NCI-H1092 (cell line): ENCODE data around the gene ASF1B.

Experiments used
- DNase-seq: peaks from one replicate; lab custom pipeline; 2025; lab: John Stamatoyannopoulos, UW

Gene ASF1B

GRCh38 chr19:14085309-14085995, 50.9 kb downstream of the ASF1B start, which contains the start of gene C19orf67:
C19orf67 (minus strand) TSS chr19:14085783; CDS start chr19:14085627, 156 bp downstream.
- no peak for DNase-seq

- DNase-seq = no peak
These were observed 53.8 kb downstream of the ASF1B start for GRCh38 chr19:14082675-14082960.

GRCh38 chr19:14081797-14082674, 54.4 kb downstream of the ASF1B start:
- no peak for DNase-seq

- peak; percentile 99 for DNase-seq
These were observed 55.2 kb downstream of the ASF1B start for GRCh38 chr19:14080887-14081796.

DNA sequence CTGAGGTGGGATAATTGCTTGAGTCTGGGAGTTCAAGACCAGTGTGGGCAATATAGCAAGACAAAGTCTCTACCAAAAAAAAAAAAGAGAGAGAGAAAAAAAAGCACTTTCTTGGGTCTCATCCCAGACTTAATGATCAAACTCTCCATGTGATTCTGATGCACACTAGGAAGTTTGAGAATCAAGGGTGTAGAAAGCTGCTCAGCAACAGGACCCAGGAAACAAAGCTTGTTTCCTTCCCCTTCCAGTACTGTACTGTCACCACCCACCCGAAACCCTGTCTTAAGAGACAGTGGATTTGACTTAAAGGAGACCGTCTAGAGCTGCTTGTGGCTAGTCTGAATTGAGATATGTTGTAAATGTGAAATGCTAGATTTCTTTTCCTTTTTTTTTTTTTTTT, 58.0 kb downstream of the ASF1B start:
- no peak for DNase-seq

GRCh38 chr19:14073925-14074838, 62.2 kb downstream of the ASF1B start:
- no peak for DNase-seq

DNA sequence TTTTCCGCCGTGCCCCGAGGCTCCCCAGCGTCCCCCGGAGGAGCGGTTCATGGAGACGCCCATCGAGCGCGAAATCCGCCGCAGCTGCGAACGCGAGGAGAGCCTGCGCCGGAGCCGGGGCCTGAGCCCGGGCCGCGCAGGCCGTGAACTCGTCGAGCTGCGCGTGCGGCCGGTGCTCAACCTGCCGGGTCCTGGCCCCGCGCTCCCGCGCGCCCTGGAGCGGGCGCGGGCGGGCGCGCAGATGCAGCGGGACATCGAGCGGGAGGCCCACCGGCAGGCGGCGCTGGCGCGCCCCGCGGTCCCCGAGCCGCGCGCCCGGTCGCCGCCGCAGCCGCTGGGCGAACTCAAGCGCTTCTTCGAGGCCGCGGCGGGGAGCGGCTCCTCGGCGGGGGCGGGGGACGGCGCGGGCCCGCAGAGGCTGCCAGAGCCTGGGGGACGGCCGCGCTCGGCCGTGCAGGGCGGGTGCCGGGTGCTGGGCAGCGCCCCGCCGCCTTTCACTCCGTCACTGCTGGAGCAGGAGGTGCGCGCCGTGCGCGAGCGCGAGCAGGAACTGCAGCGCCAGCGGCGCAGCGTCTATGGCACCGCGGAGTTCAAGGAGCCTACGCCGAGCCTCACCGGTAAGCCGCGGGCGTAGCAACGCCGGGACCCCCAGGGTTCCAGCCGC, 63.0 kb downstream of the ASF1B start:
- peak; percentile 59 for DNase-seq

DNA sequence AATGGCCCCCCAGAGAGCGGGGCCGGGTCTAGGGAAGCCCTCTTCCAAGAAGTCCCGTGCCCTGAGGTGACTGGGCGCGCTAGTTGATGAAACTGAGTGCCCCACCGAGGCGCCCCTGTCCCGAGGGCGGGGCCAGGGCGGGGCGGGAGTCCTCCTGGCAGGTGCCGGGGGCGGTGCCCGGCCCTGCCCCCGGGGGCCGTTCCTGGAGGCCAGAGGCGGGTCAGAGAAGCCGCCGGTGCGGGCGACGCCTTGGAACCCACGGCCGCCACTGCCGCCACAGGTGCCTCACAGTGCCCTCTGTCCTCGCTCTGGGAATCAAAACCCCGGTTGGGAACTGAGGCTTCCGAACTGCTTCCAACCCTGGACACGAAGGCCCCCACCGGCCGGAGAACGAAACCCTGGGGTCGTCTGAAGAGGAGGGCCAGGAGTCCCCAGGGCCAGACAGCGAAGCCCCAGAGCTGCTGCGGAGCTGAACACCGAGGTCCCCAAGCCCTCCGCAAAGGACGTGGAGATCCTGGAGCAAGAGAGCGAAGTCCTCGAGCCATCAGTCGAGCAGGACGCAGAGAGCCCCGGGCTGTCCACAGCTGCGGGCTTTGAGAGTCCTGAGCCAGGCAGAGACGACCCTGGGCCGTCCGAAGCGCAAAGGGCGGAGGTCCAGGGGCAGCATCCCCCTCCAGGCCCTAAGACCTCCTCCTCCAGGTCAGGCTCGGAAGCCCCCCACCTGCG, 63.7 kb downstream of the ASF1B start, which contains the start of gene MISP3:
Gene MISP3, plus strand, starts transcription at position 252 of the 726 bp plus-strand sequence. CDS start 524 bp downstream, outside the sequence.
- DNase-seq = peak; percentile 23

DNA sequence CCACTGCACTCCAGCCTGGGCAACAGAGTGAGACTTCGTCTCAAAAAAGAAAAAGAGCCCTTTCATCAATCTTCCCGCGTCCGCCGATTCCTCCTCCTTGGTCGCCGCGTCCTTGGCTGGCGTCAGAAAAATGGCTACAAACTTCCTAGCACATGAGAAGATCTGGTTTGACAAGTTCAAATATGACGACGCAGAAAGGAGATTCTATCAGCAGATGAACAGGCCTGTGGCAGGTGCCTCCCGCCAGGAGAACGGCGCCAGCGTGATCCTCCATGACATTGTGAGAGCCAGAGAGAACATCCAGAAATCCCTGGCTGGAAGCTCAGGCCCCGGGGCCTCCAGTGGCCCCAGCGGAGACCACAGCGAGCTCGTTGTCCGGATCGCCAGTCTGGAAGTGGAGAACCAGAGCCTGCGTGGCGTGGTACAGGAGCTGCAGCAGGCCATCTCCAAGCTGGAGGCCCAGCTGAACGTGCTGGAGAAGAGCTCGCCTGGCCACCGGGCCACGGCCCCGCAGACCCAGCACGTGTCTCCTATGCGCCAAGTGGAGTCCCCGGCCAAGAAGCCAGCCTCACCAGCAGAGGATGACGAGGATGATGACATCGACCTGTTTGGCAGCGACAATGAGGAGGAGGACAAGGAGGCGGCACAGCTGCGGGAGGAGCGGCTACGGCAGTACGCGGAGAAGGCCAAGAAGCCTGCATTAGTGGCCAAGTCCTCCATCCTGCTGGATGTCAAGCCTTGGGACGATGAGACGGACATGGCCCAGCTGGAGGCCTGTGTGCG, 65.9 kb downstream of the ASF1B start:
- DNase-seq = no peak
